Effector memory CD4-positive, alpha-beta T cell (primary cell): ENCODE results near the gene PXN.
"Not testable (repeated sequence)": the region's sequence is repeated elsewhere in the genome, so short reads cannot be mapped to it uniquely, and the experiment has no call there.

ENCODE experiments used
- DNase-seq, 3 donors: peaks; one replicate each; pipeline ENCODE4 v3.0.0-alpha.2; 2020
- H3K27ac ChIP-seq: 2 replicates; pipeline ENCODE4 v1.7.0; 2013; ENCODE audit warnings: mild to moderate bottlenecking, low read length, moderate library complexity; ENCODE audit not compliant: insufficient read depth, poor library complexity, severe bottlenecking
- H3K27me3 ChIP-seq: replicated peaks from 2 replicates; pipeline ENCODE4 v1.7.0; 2013; ENCODE audit warnings: mild to moderate bottlenecking, low read length; ENCODE audit not compliant: insufficient read depth, control insufficient read depth, poor library complexity, severe bottlenecking
- H3K36me3 ChIP-seq: 2 replicates; pipeline ENCODE4 v1.7.0; 2013; ENCODE audit warnings: mild to moderate bottlenecking, low read length, moderate library complexity; ENCODE audit not compliant: control insufficient read depth, insufficient read depth
- H3K4me1 ChIP-seq: 2 replicates; pipeline ENCODE4 v1.7.0; 2013; ENCODE audit warnings: low read length, mild to moderate bottlenecking; ENCODE audit not compliant: control insufficient read depth, insufficient read depth, poor library complexity, severe bottlenecking
- H3K4me3 ChIP-seq: 2 replicates; pipeline ENCODE4 v1.7.0; 2013; ENCODE audit warnings: low read length, low read depth, mild to moderate bottlenecking; ENCODE audit not compliant: insufficient read depth, poor library complexity, severe bottlenecking
- H3K9me3 ChIP-seq: 2 replicates; pipeline ENCODE4 v1.7.0; 2013; ENCODE audit warnings: mild to moderate bottlenecking, low read length, moderate library complexity; ENCODE audit not compliant: control insufficient read depth

Gene PXN

DNA sequence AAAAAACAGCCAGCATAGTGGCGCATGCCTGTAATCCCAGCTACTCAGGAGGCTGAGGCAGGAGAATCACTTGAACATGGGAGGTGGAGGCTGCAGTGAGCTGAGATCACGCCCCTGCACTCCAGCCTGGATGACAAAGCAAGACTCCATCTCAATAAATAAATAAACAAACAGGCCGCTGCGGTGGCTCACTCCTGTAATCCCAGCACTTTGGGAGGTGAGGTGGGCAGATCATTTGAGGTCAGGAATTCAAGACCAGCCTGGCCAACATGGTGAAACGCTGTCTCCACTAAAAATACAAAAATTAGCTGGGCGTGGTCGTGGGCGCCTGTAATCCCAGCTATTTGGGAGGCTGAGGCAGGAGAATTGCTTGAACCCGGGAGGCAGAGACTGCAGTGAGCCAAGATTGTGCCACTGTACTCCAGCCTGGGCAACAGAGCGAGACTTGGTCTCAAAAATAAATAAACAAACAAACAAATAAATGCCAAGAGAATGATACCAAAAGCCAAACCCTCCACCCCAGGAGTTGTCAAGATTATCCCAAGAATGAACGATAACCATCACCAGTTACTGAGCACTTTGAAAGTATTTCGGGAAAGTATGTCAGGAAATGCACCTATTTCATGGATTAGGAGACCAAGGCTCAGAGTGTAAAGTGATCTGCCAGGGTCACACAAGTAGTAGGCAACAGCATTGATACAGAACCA lies 14.0 kb downstream of the PXN start:
- not testable (repeated sequence) for H3K27me3 ChIP-seq, H3K9me3 ChIP-seq, DNase-seq, H3K36me3 ChIP-seq, H3K4me3 ChIP-seq
- Histone ChIP-seq H3K4me1 (peaks cover 80% of the 10 kb centered on the region), H3K27ac (peak overlapping the region; percentile 72)

DNA sequence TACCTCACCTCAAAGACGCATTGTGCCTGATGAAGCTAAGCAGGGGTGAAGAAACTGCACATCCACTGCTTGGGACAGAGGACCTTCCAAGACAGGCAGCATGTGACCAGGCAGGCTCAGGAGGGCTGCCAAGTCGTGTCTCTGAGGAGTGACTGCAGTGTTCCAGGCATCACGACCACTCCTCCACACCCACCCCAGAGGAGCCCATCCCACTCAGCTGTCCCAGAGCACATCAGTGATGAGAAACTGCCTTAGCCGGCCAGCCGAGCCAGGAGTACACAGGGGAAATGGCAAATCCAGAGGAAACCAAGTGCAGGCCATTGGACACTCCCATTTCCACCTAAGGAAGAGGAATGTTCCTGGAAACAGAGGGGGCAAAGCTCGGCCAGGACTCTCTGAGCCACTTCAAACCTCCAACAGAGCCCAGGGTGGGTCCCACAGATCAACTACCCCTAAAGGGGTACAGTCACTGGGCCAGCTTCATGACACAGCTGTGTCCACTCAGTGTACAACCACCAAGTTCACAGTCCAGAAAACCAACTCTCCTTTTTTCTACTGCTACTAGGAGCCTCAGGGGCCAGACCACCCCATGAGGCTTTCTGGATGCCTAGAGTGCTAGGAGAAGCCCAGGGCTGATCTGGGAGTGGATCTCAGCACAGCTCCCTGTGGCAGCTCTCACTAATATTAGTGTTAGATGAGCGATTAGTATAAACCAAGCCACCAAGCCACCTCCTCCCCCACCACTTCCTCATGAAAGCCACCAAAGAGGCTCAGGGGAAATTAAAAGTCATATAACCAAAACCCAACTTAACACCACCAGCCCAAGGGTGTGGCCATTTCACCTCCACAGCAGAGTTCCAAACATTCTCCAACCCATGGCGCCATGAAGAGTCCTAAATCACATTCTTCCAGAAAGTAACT lies 15.4 kb downstream of the PXN start:
- Histone ChIP-seq H3K4me1 (peaks cover 72% of the 10 kb centered on the region), H3K9me3 (no peaks in the 10 kb centered on the region), H3K27me3 (no peaks in the 10 kb centered on the region), H3K36me3 (no peaks in the 10 kb centered on the region), H3K4me3 (peak overlapping the region; percentile 27), H3K27ac (peak overlapping the region; percentile 33)
- peak in 1 of 3 donors; percentile 20 for DNase-seq

DNA sequence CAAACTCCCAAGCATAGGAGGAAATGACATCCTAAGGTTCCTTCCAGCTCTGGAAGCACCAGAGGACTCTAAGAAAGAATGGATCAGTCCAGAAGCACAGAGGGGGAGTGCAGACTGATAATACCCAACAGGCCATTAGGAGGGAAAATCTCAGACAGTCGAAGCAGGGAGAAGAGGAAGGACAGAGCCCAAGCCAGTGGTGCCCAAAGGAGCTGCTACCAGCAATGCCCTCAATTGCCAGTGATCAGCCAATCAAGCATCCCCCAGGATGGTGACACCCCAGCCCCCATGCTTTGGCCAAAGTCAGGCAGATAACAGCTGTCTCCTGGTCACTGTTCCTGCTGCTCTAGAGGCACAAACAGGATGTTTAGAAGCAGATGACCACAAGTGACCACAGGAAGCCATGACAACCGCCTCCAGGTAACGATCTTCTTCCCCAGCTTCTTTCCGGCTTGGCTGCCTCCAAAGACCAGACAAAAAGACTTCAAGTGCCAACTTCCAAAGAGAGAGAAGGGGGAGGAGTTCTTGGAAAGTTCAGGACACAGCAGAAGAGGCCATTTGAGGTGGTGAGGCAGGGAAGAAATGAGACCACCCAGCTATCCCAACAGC lies 16.2 kb downstream of the PXN start:
- Histone ChIP-seq H3K9me3 (no peaks in the 10 kb centered on the region), H3K27me3 (no peaks in the 10 kb centered on the region), H3K4me1 (peaks cover 65% of the 10 kb centered on the region), H3K27ac (no peak overlapping the region), H3K36me3 (no peaks in the 10 kb centered on the region), H3K4me3 (no peak overlapping the region)
- no peak for DNase-seq

DNA sequence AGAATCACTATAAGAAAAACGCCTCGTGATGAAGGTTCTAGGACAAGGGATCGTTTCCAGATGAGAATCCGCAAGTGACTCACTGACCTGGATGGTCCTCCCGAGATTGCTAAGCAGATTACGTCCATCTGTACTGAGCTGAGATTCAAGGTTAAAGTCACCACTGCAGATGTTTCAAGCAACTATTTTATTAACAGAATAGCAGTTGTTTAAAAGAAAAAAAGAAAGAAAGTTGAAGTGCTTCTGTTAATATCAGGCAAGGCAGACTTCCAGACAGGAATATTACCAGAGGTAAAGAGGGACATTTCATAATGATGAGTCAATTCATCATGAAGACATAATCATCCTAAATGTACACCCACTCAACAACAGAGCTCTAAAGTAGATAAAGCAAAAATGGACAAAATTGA lies 17.9 kb downstream of the PXN start:
- H3K27ac ChIP-seq = peak overlapping the region; percentile 28
- H3K9me3 ChIP-seq = no peaks in the 10 kb centered on the region
- H3K4me1 ChIP-seq = peaks cover 53% of the 10 kb centered on the region
- no peak overlapping the region for H3K4me3 ChIP-seq
- no peaks in the 10 kb centered on the region for H3K36me3 ChIP-seq
- H3K27me3 ChIP-seq = no peaks in the 10 kb centered on the region
- no peak for DNase-seq

DNA sequence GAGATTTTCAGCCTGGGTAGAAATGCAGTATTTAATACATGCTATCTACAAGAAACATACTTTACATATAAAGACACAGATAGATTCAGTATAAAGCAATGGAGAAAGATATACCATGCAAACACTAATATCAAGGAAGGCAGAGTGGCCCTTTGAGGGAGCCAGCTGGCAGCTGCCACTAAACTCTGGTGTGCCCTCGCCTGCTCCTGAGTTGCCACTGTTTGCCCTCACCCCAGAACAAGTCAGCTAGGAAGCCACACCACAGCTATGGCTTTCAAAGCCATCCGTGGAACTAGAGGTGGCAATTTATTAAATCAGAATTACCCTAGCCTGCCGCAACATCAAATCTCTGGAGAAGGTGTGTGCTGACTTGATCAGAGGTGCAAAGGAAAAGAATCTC lies 18.3 kb downstream of the PXN start:
- Histone ChIP-seq H3K27me3 (no peaks in the 10 kb centered on the region), H3K9me3 (no peaks in the 10 kb centered on the region), H3K27ac (no peak overlapping the region), H3K36me3 (no peaks in the 10 kb centered on the region), H3K4me1 (peaks cover 53% of the 10 kb centered on the region), H3K4me3 (no peak overlapping the region)
- DNase-seq = no peak

DNA sequence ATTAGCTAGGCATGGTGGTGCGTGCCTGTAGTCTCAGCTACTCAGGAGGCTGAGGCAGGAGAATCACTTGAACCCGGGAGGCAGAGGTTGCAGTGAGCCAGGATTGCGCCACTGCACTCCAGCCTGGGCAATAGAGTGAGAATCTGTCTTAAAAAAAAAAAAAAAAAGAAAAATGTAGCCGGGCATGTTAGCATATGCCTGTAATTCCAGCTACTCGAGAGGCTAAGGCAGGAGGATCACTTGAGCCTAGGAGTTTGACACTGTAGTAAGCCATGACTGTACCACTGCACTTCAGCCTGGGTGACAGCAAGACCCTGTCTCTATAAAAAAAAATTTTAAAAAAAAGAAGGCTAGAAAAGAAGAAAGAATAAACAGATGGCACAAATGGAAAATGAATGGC lies 18.8 kb downstream of the PXN start:
- H3K27ac ChIP-seq, H3K4me3 ChIP-seq, H3K27me3 ChIP-seq, DNase-seq, H3K36me3 ChIP-seq, H3K9me3 ChIP-seq: not testable (repeated sequence)
- peaks cover 55% of the 10 kb centered on the region for H3K4me1 ChIP-seq

DNA sequence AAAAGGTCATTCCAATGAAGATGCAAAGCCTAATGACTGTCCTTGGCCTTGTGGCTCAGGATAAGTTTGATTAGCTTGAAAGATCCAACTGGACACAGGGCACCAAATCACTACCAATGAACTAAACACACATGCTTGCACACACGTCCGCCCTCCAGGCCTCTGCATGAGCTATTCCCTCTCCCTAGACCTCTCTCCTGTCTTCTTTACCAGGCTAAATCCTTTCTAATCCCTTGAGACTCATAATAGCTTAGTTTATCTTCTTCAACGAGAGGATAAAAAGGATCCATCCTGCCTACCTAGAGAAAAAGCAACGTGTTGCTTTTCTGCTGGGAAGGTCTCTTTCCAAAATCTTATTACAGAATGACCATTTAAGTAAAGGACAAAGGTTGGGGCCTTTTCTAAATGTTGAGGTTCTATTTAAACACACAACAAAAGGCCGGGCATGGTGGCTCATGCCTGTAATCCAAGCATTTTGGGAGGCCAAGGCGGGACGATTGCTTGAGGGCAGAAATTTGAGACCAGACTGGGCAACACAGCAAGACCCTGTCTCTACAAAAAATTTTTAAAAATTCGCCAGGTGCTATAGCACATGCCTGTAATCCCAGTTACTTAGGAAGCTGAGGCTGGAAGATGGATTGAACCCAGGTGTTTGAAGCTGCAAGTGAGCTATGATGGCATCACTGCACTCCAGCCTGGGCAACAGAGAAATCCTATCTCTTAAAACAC lies 22.4 kb downstream of the PXN start:
- Histone ChIP-seq H3K4me1 (peaks cover 52% of the 10 kb centered on the region), H3K27ac (no peak overlapping the region), H3K4me3 (no peak overlapping the region), H3K36me3 (peaks cover 14% of the 10 kb centered on the region), H3K9me3 (no peaks in the 10 kb centered on the region), H3K27me3 (no peaks in the 10 kb centered on the region)
- no peak for DNase-seq

DNA sequence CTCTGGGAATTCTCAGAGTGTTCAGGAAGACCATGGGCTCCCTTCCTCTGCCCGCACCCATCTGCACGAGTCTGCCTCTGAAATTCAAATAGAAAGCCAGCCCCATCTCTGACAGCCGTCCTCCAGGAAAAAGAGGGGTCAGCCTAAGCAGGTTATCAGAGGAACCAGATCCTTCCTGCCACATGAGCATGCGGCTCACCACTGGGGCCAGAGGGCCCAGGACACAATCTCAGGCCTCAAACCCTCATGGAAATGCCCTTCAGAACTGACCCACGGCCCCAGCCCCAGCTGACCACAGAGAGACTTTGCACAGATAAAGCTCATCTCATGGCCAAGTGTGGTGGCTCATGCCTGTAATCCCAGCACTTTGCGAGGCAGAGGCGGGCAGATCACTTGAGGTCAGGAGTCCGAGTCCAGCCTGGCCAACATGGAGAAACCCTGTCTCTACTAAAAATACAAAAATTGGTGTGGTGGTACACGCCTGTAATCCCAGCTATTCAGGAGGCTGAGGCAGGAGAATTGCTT lies 23.2 kb downstream of the PXN start:
- no peak overlapping the region for H3K4me3 ChIP-seq
- no peak overlapping the region for H3K27ac ChIP-seq
- no peaks in the 10 kb centered on the region for H3K27me3 ChIP-seq
- H3K9me3 ChIP-seq = no peaks in the 10 kb centered on the region
- H3K36me3 ChIP-seq = peaks cover 14% of the 10 kb centered on the region
- DNase-seq = no peak
- peaks cover 52% of the 10 kb centered on the region for H3K4me1 ChIP-seq

DNA sequence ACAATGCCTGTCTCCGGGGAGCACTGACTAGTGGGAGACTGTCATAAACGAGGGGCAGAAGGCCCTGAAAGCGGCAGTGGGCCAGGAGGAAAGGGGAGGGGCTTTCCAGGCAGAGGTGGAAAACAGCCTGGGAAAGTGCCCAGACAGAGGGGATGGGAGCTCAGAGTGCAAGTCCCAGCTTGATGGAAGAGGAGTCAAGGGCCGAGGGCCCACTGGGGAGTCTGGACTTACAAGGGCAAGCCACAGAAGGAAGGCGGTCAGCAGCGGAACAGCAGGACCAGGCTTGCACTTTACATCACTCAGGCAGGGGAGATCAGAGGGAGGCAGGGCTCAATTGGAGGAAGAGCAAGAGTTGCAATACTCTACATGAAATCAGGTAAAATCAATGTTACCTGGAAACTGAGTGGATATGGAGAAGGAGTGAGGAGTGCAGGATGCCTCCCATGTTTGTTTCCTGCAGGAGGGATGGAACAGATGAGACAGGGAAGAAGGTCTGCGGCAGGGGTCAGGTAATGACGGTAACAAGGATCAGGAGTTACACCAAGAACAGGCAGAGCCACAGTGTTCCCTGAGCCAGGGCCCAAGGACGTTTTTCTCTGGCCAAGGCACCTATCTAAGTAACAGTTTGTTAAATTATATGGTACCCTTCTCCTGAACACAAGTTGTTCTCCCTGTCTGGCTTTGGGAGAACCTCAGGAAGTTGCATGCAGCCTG lies 23.8 kb downstream of the PXN start:
- Histone ChIP-seq H3K4me3 (no peak overlapping the region), H3K27me3 (no peaks in the 10 kb centered on the region), H3K36me3 (peaks cover 14% of the 10 kb centered on the region), H3K4me1 (peaks cover 52% of the 10 kb centered on the region), H3K27ac (no peak overlapping the region), H3K9me3 (no peaks in the 10 kb centered on the region)
- DNase-seq = no peak
